Astrocyte of the cerebellum (primary cell): ENCODE data around the gene FAM163A.

Source experiments
- DNase-seq: peaks from one replicate; pipeline ENCODE4 v3.0.0-alpha.2; 2011; ENCODE audit warnings: low read depth
- H3K4me3 ChIP-seq: 2 replicates; pipeline ENCODE4 v1.5.1; 2011; ENCODE audit warnings: mild to moderate bottlenecking, low read depth, low read length, moderate library complexity
- CTCF ChIP-seq: IDR thresholded peaks from 2 replicates; pipeline ENCODE4 v1.5.1; 2012; ENCODE audit warnings: low read length, low read depth, moderate library complexity, mild to moderate bottlenecking; ENCODE audit errors: missing control alignments
- in situ Hi-C: cut with HindIII; loops from 2 replicates; pipeline ENCODE4 v1.10.0; 2017; ENCODE audit warnings: low sequenced_read_pairs

FAM163A gene

DNA sequence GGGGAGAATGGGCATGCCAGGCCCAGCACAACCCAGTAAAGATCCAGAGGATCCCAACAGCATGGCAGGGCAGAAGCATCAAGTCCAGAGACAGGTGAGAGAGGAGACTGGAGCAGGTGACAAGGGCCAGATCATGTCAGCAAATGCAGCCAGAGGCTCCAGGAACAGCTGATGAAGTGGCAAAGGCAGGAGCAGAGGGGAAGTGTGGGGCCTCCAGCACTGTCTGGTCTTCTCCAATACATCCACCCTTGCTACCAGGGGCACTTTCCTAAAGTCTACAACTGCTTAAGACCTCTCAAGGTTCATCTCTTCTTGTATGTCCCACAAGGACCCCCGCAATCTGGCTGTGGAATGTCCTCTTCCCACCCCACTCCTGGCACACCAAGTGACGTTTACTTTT, 17.4 kb downstream of the FAM163A start:
- H3K4me3 ChIP-seq, result no peak overlapping the region
- DNase-seq, result no peak
- in situ Hi-C loops, result no loop called here
- TF ChIP-seq CTCF, result no peak

DNA sequence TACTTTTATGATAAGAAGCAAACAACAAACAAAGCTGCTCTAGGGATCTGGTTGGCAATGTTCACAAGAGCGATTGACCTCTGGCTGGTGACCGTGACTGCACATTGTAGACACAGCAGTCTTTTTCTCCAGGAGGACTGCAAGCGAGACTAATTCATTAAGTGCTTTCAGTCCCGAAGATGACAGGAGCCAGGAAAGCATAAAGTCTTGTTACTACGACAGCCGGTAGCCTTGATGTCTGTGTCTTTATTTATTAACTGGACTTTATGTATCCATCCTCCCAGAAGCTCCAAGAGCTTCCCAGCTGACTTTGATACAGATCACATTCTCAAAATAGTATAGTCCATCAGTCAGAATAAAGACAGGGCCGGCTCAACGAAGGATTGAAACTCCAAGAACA, 18.2 kb downstream of the FAM163A start:
- no peak for TF ChIP-seq CTCF
- in situ Hi-C loops, result no loop called here
- DNase-seq, result no peak
- no peak overlapping the region for H3K4me3 ChIP-seq

DNA sequence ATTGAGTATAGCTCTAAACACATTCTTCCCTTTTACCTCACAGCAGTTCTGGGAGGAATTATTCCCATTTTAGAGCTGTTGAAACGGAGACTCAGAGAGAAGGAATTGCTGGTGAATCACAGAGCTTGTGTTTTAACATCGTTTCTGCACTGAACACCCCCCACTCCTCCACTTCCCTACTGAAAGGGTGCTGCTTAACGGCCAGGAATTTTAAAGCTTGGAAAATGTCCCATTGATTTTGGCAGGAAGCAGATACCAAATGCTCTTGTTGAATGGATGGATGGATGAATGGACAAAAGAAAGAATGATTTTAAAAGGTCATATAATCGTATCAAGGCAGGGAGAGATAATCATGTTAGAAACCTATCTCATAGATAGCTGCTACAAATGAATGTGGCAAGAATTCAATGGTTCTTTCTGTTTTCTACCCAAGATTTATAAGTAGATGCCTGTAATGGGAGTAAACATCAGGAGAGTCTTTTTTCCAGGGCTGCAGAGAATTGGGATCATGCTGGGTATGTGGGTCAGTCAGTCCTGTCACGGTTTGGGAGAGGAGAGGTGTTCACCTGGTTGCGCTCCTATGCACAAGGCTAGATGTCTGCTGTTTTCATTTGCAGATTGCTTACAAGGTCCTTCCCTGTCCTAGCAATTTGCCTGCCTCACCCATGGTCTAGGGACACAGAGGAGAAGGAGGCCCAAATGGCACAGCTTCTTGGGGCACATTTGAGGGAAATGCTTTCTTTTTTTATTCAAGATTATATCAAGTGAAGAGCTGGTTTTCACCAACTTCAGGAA, 19.0 kb downstream of the FAM163A start:
- no peak overlapping the region for H3K4me3 ChIP-seq
- no peak for TF ChIP-seq CTCF
- in situ Hi-C loops, result no loop called here
- no peak for DNase-seq

DNA sequence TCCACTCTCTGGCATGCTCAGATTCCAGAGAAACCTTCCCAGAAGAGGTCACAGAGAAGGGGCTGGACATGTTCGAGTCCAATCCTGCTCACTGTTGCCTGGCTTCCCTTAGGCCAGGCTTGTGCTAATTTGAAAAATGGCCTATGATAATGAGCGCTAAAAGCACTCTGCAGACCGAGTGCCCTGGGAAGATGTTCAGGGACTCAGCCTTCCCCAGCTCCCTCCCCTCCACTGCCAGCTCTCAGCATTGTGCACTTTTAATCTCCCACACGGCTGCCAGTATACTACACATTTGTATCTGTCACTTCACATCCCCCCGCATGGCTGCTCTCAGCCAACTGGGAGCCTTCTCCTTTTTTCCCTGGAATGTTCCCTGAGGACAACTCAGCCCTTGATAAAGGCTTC, 24.1 kb downstream of the FAM163A start:
- TF ChIP-seq CTCF, result no peak
- in situ Hi-C loops, result no loop called here
- no peak for DNase-seq
- H3K4me3 ChIP-seq, result no peak overlapping the region

- TF ChIP-seq CTCF, result no peak
- in situ Hi-C loops, result no loop called here
- no peak overlapping the region for H3K4me3 ChIP-seq
- no peak for DNase-seq
Measured at GRCh38 chr1:179767996-179768395, 24.9 kb downstream of the FAM163A start.

GRCh38 chr1:179770887-179771502, 27.9 kb downstream of the FAM163A start:
- TF ChIP-seq CTCF, result no peak
- DNase-seq, result no peak
- H3K4me3 ChIP-seq, result no peak overlapping the region
- in situ Hi-C loops, result no loop called here
